WTC11 (cell line): ENCODE results near the gene NTMT1. TPM values are rescaled to one million over a fixed set of nuclear protein-coding genes. Genes with fewer than 3 reads are reported as not detected.

Source experiments
- ATAC-seq: fragments of 200-7000 bp; cut with Tn5 transposase; 2 replicates; pipeline ENCODE4 v1.10.0; 2021; ENCODE audit warnings: mild to moderate bottlenecking, moderate library complexity
- CTCF ChIA-PET: fragments of 300-600 bp; sonication (Branson Sonifier 250); formaldehyde crosslinking; loops from one replicate; lab custom pipeline; 2021; ENCODE audit warnings: antibody characterized with exemption; lab: Charles Lee
- POLR2A ChIA-PET: fragments of 350-600 bp; sonication (Branson Sonifier 250); formaldehyde crosslinking; loops from one replicate; lab custom pipeline; 2021; ENCODE audit warnings: antibody characterized with exemption; lab: Charles Lee
- DNase-seq: peaks from one replicate; pipeline ENCODE4 v3.0.0; 2021; ENCODE audit warnings: low spot score
- H3K27ac Mint-ChIP-seq: 2 replicates; pipeline ENCODE4 v1.8.0; 2021; ENCODE audit warnings: mixed read lengths
- H3K27me3 Mint-ChIP-seq: 2 replicates; pipeline ENCODE4 v1.8.0; 2021; ENCODE audit warnings: low read depth, mild to moderate bottlenecking, moderate library complexity, mixed read lengths
- H3K36me3 Mint-ChIP-seq: 2 replicates; pipeline ENCODE4 v1.8.0; 2021; ENCODE audit warnings: mixed read lengths
- H3K4me1 Mint-ChIP-seq: 2 replicates; pipeline ENCODE4 v1.8.0; 2022; ENCODE audit warnings: mixed read lengths
- H3K4me3 Mint-ChIP-seq: 2 replicates; pipeline ENCODE4 v1.8.0; 2021; ENCODE audit warnings: mild to moderate bottlenecking, moderate library complexity, mixed read lengths
- H3K9me3 Mint-ChIP-seq: 2 replicates; pipeline ENCODE4 v1.8.0; 2021; ENCODE audit warnings: mixed read lengths
- CBFB ChIP-seq: sonication (generic); formaldehyde crosslinking; IDR thresholded peaks from 2 replicates; pipeline ENCODE4 v1.8.1; 2022; ENCODE audit warnings: mild to moderate bottlenecking, low read depth, missing genetic modification reagents
- ESRRA ChIP-seq: sonication (generic); formaldehyde crosslinking; IDR thresholded peaks from 2 replicates; pipeline ENCODE4 v1.8.1; 2022; ENCODE audit warnings: mild to moderate bottlenecking, missing genetic modification reagents, borderline replicate concordance
- ETV6 ChIP-seq: sonication (generic); formaldehyde crosslinking; IDR thresholded peaks from 2 replicates; pipeline ENCODE4 v1.8.1; 2022; ENCODE audit warnings: mild to moderate bottlenecking, missing genetic modification reagents
- FOXP1 ChIP-seq: sonication (generic); formaldehyde crosslinking; IDR thresholded peaks from 2 replicates; pipeline ENCODE4 v1.8.0; 2022; ENCODE audit warnings: missing genetic modification reagents, mild to moderate bottlenecking, moderate library complexity, borderline replicate concordance
- HMGA2 ChIP-seq: fragments of 250-450 bp; sonication (Bioruptor Pico); IDR thresholded peaks from 2 replicates; pipeline ENCODE4 v1.4.0; 2021; ENCODE audit warnings: mild to moderate bottlenecking, moderate library complexity
- JUN ChIP-seq: sonication (generic); formaldehyde crosslinking; IDR thresholded peaks from 2 replicates; pipeline ENCODE4 v1.8.0; 2023; ENCODE audit warnings: mild to moderate bottlenecking, missing genetic modification reagents
- MYBL2 ChIP-seq: sonication (generic); formaldehyde crosslinking; IDR thresholded peaks from 2 replicates; pipeline ENCODE4 v1.8.1; 2023; ENCODE audit warnings: mild to moderate bottlenecking, moderate library complexity, missing genetic modification reagents
- NR3C1 ChIP-seq: sonication (generic); formaldehyde crosslinking; conservative IDR thresholded peaks from 2 replicates; pipeline ENCODE4 v1.8.1; 2023; ENCODE audit warnings: low read depth, mild to moderate bottlenecking, missing genetic modification reagents
- RELA ChIP-seq: sonication (generic); formaldehyde crosslinking; IDR thresholded peaks from 2 replicates; pipeline ENCODE4 v1.8.1; 2022; ENCODE audit warnings: missing genetic modification reagents, mild to moderate bottlenecking, borderline replicate concordance
- RORB ChIP-seq: fragments of 250-450 bp; sonication (Bioruptor Pico); IDR thresholded peaks from 2 replicates; pipeline ENCODE4 v1.9.0; 2021; ENCODE audit warnings: mild to moderate bottlenecking
- TEAD4 ChIP-seq: sonication (generic); formaldehyde crosslinking; IDR thresholded peaks from 2 replicates; pipeline ENCODE4 v1.8.0; 2022; ENCODE audit warnings: mild to moderate bottlenecking, missing genetic modification reagents
- ZNF232 ChIP-seq: sonication (generic); formaldehyde crosslinking; IDR thresholded peaks from 2 replicates; pipeline ENCODE4 v1.8.0; 2022; ENCODE audit warnings: mild to moderate bottlenecking, missing genetic modification reagents
- total RNA-seq: library from RNA; stranded (reverse); gene quantifications from 3 replicates; pipeline ENCODE4 v1.2.3, GENCODE V29; 2021
- TF ChIP-seq, protein P1 (sequence below): sonication (generic); formaldehyde crosslinking; conservative IDR thresholded peaks from 2 replicates; pipeline ENCODE4 v1.8.1; 2023; ENCODE audit warnings: mild to moderate bottlenecking, low read depth, missing genetic modification reagents, moderate library complexity
- TF ChIP-seq, protein P2 (sequence below): fragments of 200-600 bp; IDR thresholded peaks from 2 replicates; pipeline ENCODE4 v1.8.0; 2022; ENCODE audit warnings: antibody characterized with exemption
- TF ChIP-seq, protein P3 (sequence below): sonication (generic); formaldehyde crosslinking; IDR thresholded peaks from 2 replicates; pipeline ENCODE4 v1.8.0; 2023; ENCODE audit warnings: mild to moderate bottlenecking, missing genetic modification reagents
- TF ChIP-seq, protein P4 (sequence below): sonication (generic); formaldehyde crosslinking; IDR thresholded peaks from 2 replicates; pipeline ENCODE4 v1.8.1; 2022; ENCODE audit warnings: missing genetic modification reagents, borderline replicate concordance
- TF ChIP-seq, protein P5 (sequence below): sonication (generic); formaldehyde crosslinking; IDR thresholded peaks from 2 replicates; pipeline ENCODE4 v1.8.1; 2023; ENCODE audit warnings: mild to moderate bottlenecking, missing genetic modification reagents, moderate library complexity
- TF ChIP-seq, protein P6 (sequence below): sonication (generic); formaldehyde crosslinking; IDR thresholded peaks from 2 replicates; pipeline ENCODE4 v1.8.1; 2022; ENCODE audit warnings: low read depth, mild to moderate bottlenecking, moderate library complexity, missing genetic modification reagents, borderline replicate concordance

NTMT1 gene
- total RNA-seq, 1 experiment from 2014 or later, result 71.1 TPM

DNA sequence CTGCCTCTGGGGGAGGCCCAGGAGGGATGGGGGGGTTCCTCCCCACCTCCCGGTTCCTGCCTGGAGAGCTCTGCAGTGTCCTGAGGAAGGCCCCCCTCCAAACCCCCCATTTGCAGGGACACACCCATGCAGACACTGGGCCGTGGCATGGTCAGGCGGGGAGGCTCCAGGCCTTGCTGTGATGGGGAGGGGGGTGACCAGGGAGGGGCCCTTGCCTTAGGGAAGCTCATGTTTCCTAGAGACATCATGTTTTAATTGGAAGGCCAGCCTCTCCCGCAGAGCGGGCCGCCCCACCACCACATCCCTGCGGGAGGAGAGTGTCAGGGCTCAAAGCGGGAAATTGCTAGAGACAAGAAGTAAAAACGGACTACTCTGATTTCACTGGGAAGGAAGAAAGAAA is 51.5 kb downstream of the NTMT1 start (continued):
- TF ChIP-seq ZNF232 (CRISPR knock-in tag) (no peak), JUN (CRISPR knock-in tag) (no peak)
- TF ChIP-seq, all 79 proteins: peak for 0

DNA sequence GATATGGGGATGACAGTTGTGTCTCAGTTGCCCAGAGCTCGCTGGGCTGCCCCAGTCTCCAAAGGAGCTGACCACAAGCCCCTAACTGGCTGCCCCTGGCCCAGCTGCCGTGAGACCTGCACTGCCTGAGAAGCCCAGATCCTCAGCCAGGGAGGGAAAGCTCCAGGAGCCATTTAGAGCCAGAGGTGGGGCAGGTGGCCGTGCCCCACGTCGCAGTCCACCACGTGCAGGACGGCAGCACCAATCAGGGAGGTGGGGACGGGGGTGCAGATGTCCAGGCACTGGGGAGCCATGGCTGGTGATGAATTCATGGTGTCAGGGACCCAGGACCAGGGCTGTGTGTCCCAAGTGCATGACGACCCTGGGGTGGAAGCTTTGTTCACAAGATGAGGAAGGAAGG is 52.9 kb downstream of the NTMT1 start:
- H3K4me3 Mint-ChIP-seq, result no peak overlapping the region
- CTCF ChIA-PET, result interaction anchor here (0.6 to 1.6 kb wide), 2 partner anchors 12 to 42 kb away, joined by 3 read pairs; no protein-coding TSS in a partner anchor
- no peak for DNase-seq
- H3K9me3 Mint-ChIP-seq, result no peaks in the 10 kb centered on the region
- ATAC-seq, result no peak
- H3K27me3 Mint-ChIP-seq, result no peaks in the 10 kb centered on the region; the same call in 1 of the 2 replicates
- TF ChIP-seq FOXP1, result no peak
- no peak for TF ChIP-seq ZNF232 (CRISPR knock-in tag)
- TF ChIP-seq ESRRA (CRISPR knock-in tag), result no peak
- TF ChIP-seq CBFB (CRISPR knock-in tag), result no peak
- TF ChIP-seq HMGA2, result no peak
- TF ChIP-seq TEAD4, result no peak
- TF ChIP-seq, protein P1, sequence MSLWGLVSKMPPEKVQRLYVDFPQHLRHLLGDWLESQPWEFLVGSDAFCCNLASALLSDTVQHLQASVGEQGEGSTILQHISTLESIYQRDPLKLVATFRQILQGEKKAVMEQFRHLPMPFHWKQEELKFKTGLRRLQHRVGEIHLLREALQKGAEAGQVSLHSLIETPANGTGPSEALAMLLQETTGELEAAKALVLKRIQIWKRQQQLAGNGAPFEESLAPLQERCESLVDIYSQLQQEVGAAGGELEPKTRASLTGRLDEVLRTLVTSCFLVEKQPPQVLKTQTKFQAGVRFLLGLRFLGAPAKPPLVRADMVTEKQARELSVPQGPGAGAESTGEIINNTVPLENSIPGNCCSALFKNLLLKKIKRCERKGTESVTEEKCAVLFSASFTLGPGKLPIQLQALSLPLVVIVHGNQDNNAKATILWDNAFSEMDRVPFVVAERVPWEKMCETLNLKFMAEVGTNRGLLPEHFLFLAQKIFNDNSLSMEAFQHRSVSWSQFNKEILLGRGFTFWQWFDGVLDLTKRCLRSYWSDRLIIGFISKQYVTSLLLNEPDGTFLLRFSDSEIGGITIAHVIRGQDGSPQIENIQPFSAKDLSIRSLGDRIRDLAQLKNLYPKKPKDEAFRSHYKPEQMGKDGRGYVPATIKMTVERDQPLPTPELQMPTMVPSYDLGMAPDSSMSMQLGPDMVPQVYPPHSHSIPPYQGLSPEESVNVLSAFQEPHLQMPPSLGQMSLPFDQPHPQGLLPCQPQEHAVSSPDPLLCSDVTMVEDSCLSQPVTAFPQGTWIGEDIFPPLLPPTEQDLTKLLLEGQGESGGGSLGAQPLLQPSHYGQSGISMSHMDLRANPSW (CRISPR knock-in tag), result no peak
- TF ChIP-seq, protein P2, sequence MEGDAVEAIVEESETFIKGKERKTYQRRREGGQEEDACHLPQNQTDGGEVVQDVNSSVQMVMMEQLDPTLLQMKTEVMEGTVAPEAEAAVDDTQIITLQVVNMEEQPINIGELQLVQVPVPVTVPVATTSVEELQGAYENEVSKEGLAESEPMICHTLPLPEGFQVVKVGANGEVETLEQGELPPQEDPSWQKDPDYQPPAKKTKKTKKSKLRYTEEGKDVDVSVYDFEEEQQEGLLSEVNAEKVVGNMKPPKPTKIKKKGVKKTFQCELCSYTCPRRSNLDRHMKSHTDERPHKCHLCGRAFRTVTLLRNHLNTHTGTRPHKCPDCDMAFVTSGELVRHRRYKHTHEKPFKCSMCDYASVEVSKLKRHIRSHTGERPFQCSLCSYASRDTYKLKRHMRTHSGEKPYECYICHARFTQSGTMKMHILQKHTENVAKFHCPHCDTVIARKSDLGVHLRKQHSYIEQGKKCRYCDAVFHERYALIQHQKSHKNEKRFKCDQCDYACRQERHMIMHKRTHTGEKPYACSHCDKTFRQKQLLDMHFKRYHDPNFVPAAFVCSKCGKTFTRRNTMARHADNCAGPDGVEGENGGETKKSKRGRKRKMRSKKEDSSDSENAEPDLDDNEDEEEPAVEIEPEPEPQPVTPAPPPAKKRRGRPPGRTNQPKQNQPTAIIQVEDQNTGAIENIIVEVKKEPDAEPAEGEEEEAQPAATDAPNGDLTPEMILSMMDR, result no peak
- no peak for TF ChIP-seq ETV6
- TF ChIP-seq, protein P3, sequence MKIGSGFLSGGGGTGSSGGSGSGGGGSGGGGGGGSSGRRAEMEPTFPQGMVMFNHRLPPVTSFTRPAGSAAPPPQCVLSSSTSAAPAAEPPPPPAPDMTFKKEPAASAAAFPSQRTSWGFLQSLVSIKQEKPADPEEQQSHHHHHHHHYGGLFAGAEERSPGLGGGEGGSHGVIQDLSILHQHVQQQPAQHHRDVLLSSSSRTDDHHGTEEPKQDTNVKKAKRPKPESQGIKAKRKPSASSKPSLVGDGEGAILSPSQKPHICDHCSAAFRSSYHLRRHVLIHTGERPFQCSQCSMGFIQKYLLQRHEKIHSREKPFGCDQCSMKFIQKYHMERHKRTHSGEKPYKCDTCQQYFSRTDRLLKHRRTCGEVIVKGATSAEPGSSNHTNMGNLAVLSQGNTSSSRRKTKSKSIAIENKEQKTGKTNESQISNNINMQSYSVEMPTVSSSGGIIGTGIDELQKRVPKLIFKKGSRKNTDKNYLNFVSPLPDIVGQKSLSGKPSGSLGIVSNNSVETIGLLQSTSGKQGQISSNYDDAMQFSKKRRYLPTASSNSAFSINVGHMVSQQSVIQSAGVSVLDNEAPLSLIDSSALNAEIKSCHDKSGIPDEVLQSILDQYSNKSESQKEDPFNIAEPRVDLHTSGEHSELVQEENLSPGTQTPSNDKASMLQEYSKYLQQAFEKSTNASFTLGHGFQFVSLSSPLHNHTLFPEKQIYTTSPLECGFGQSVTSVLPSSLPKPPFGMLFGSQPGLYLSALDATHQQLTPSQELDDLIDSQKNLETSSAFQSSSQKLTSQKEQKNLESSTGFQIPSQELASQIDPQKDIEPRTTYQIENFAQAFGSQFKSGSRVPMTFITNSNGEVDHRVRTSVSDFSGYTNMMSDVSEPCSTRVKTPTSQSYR, result no peak
- TF ChIP-seq, protein P4, sequence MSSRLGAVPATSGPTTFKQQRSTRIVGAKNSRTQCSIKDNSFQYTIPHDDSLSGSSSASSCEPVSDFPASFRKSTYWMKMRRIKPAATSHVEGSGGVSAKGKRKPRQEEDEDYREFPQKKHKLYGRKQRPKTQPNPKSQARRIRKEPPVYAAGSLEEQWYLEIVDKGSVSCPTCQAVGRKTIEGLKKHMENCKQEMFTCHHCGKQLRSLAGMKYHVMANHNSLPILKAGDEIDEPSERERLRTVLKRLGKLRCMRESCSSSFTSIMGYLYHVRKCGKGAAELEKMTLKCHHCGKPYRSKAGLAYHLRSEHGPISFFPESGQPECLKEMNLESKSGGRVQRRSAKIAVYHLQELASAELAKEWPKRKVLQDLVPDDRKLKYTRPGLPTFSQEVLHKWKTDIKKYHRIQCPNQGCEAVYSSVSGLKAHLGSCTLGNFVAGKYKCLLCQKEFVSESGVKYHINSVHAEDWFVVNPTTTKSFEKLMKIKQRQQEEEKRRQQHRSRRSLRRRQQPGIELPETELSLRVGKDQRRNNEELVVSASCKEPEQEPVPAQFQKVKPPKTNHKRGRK, result no peak
- no peak for TF ChIP-seq RORB (CRISPR knock-in tag)
- TF ChIP-seq RELA, result no peak
- POLR2A ChIA-PET, result interaction anchor here (0.5 to 0.6 kb wide), 2 partner anchors 10 to 59 kb away, joined by 3 read pairs; no protein-coding TSS in a partner anchor
- H3K36me3 Mint-ChIP-seq, result no peaks in the 10 kb centered on the region
- H3K27ac Mint-ChIP-seq, result no peak overlapping the region
- H3K4me1 Mint-ChIP-seq, result peaks cover 9% of the 10 kb centered on the region; the same call in 1 of the 2 replicates

DNA sequence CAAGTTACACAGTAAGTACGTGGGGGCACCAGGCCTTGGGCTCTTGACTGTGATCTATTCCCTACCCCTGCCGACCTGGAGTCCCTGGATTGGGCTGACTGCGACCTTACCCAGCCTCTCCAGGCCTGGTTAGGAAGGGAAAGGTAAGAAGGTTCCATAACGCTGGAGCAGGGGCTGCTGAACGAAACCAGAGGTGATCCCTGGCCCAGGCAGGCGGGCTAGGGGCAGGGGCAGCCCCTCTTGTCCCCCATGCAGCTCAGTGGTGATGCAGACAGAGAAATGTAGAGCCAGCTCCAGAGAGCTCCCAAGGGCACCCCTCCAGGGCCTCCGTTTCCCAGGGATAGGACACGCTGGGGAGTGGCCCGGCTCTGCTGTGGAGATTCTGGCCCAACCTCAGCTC is 53.6 kb downstream of the NTMT1 start:
- ChIA-PET CTCF (interaction anchor here (0.8 to 1.6 kb wide), 2 partner anchors 13 to 59 kb away, joined by 3 read pairs; no protein-coding TSS in a partner anchor), POLR2A (interaction anchor here (0.5 to 0.6 kb wide), 2 partner anchors 10 to 58 kb away, joined by 3 read pairs; no protein-coding TSS in a partner anchor)
- DNase-seq, result no peak
- Mint-ChIP-seq H3K9me3 (no peaks in the 10 kb centered on the region), H3K27me3 (no peaks in the 10 kb centered on the region; the same call in 1 of the 2 replicates), H3K36me3 (no peaks in the 10 kb centered on the region), H3K27ac (no peak overlapping the region), H3K4me1 (peaks cover 9% of the 10 kb centered on the region; the same call in 1 of the 2 replicates), H3K4me3 (no peak overlapping the region)
- no peak for ATAC-seq
- TF ChIP-seq, protein P5, sequence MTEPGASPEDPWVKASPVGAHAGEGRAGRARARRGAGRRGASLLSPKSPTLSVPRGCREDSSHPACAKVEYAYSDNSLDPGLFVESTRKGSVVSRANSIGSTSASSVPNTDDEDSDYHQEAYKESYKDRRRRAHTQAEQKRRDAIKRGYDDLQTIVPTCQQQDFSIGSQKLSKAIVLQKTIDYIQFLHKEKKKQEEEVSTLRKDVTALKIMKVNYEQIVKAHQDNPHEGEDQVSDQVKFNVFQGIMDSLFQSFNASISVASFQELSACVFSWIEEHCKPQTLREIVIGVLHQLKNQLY (CRISPR knock-in tag), result no peak
- TF ChIP-seq, protein P6, sequence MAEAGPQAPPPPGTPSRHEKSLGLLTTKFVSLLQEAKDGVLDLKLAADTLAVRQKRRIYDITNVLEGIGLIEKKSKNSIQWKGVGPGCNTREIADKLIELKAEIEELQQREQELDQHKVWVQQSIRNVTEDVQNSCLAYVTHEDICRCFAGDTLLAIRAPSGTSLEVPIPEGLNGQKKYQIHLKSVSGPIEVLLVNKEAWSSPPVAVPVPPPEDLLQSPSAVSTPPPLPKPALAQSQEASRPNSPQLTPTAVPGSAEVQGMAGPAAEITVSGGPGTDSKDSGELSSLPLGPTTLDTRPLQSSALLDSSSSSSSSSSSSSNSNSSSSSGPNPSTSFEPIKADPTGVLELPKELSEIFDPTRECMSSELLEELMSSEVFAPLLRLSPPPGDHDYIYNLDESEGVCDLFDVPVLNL, result no peak
- TF ChIP-seq NR3C1 (CRISPR knock-in tag) (no peak), MYBL2 (CRISPR knock-in tag) (no peak)
- TF ChIP-seq, protein P1 (CRISPR knock-in tag), result no peak
